ENCODE data around the gene TP73. TPM values are rescaled to one million over a fixed set of nuclear protein-coding genes. Genes with fewer than 3 reads are reported as not detected.
"Not testable (repeated sequence)": the region's sequence is repeated elsewhere in the genome, so short reads cannot be mapped to it uniquely, and the experiment has no call there.

TP73 gene
- total and polyA plus RNA-seq, 5 experiments from 2014 or later = 0.04 to 0.06 TPM; not detected in 3

DNA sequence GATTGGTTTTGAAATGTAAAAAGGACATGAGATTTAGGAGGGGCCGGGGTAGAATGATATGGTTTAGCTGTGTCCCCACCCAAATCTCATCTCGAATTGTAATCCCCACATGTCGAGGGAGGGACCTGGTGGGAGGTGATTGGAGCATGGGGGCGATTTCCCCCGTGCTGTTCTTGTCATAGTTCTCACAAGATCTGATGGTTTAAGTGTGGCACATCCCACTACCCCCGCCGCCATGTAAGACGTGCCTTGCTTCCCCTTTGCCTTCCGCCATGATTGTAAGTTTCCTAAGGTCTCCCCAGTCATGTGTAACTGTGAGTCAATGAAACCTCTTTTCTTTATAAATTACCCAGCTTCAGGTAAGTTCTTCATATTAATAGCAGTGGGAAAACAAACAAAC, 30.2 kb upstream of the TP73 start:
- not testable (repeated sequence) for H3K27me3 Mint-ChIP-seq, ATAC-seq, H3K9me3 Mint-ChIP-seq, H3K36me3 Mint-ChIP-seq, DNase-seq
- Mint-ChIP-seq H3K4me3 (peak overlapping the region in 5 of 10 donors; percentile 65 to 99 (median 95)), H3K27ac (peak overlapping the region in 8 of 10 donors; percentile 43 to 99 (median 85)), H3K4me1 (peaks cover 29 to 65% (median 59%) of the 10 kb centered on the region in 4 donors)
- POLR2A ChIA-PET = interaction anchor here (0.9 to 1.4 kb wide), 4 partner anchors 24 to 91 kb away, joined by 3 read pairs; no protein-coding TSS in a partner anchor

DNA sequence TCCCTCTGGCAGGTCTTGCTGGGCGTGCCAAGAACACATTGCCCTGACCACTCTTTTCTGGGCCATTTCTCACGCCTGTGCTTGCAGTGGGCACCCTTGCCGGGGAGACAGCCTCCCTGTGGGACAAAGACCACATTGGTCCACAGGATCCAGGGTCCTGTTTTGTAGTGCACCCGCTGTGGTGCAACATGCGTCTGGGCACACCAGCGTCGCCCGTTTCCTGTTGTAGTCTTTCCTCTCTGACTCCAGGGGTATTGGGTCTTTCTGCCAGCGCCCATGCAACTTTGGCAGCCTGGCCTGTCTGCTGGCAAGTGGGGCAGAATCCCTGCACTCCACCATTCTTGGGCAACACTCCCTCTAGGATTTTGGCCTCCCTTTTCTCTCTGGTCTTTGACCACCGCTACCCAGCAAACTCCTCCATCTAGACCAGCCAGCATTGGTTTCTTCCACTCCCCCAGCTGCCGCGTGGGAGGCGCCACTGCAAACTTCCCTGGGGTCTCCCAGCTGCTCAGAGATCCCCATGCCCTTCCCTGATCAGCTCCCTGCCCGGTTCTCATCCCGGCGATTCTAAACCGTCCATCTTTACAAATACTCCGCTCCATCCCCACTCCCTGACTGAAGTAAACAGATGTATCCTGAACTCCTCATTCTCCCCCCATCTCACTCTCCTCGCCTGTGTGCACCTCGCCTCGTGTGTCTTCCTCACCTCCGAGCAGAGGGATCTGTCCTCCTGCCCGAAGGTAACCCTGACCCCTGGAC, 28.7 kb upstream of the TP73 start:
- POLR2A ChIA-PET = interaction anchor here (0.7 to 1.8 kb wide), 9 partner anchors 26 to 131 kb away, joined by 3 to 12 read pairs (median 3); partner anchors contain the start of gene WRAP73
- H3K9me3 Mint-ChIP-seq = no peaks in the 10 kb centered on the region
- DNase-seq (no peak), ATAC-seq (no peak)
- H3K4me3 Mint-ChIP-seq = peak overlapping the region; percentile 91 to 99 (median 97)
- peak overlapping the region; percentile 89 to 99 (median 98) for H3K27ac Mint-ChIP-seq
- H3K27me3 Mint-ChIP-seq = peaks cover 0 to 1% (median 0%) of the 10 kb centered on the region in 5 donors
- H3K4me1 Mint-ChIP-seq = peaks cover 29 to 65% (median 59%) of the 10 kb centered on the region in 4 donors
- peaks cover 0 to 17% (median 2%) of the 10 kb centered on the region in 3 donors for H3K36me3 Mint-ChIP-seq

- POLR2A ChIA-PET = interaction anchor here (0.7 to 1.8 kb wide), 5 partner anchors 26 to 132 kb away, joined by 3 to 12 read pairs (median 3); partner anchors contain the start of gene WRAP73
- Mint-ChIP-seq H3K4me1 (peaks cover 25 to 59% (median 51%) of the 10 kb centered on the region in 4 donors), H3K27ac (peak within 1 kb of the TSS; percentile 89 to 99 (median 98)), H3K27me3 (peaks cover 0 to 1% (median 0%) of the 10 kb centered on the region in 5 donors), H3K9me3 (no peaks in the 10 kb centered on the region), H3K4me3 (peak within 1 kb of the TSS; percentile 91 to 99 (median 97)), H3K36me3 (peaks cover 0 to 24% (median 5%) of the 10 kb centered on the region in 3 donors)
- peak; percentile 89 to 92 for ATAC-seq
- DNase-seq = peak; percentile 97 to 99 (median 98)
These were observed 27.8 kb upstream of the TP73 start, which contains the start of gene TPRG1L for GRCh38 chr1:3624200-3625136. Gene TPRG1L (plus strand): TSS chr1:3625015. CDS start chr1:3625073, 58 bp downstream.

- peaks cover 25 to 56% (median 46%) of the 10 kb centered on the region in 4 donors for H3K4me1 Mint-ChIP-seq
- ATAC-seq = peak; percentile 21 to 38
These were observed 27.0 kb upstream of the TP73 start for GRCh38 chr1:3625151-3625907.

DNA sequence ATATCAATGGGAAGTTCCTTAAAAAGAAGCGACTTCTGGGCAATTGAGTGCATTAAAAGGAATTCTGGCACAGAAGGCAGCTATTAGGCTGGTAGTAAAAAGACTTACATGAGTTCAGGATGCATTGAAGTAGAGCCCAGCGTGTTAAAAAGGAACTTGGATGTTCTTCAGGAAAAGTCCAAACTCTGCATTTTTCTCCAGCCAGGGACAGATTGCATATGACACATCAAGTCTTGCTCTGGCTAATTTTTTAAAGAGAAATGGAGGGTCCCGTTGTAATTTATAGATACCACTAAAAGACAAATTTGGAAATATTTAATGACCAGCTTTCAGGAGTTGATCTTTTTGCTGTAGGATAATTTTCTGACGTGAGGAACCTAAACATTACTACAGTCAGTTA, 26.3 kb upstream of the TP73 start:
- Mint-ChIP-seq H3K36me3 (peaks cover 0 to 38% (median 5%) of the 10 kb centered on the region in 3 donors), H3K4me1 (peaks cover 21 to 49% (median 41%) of the 10 kb centered on the region in 4 donors), H3K4me3 (peak overlapping the region; percentile 54 to 99 (median 80)), H3K9me3 (no peaks in the 10 kb centered on the region), H3K27ac (peak overlapping the region in 9 of 10 donors; percentile 44 to 99 (median 84)), H3K27me3 (peaks cover 0 to 1% (median 0%) of the 10 kb centered on the region in 5 donors)
- POLR2A ChIA-PET = no interaction called here
- DNase-seq (no peak), ATAC-seq (no peak)

More at GRCh38 chr1:3625151-3625907, 27.0 kb upstream of the TP73 start:
- Mint-ChIP-seq H3K9me3 (no peaks in the 10 kb centered on the region), H3K27me3 (peaks cover 0 to 1% (median 0%) of the 10 kb centered on the region in 5 donors), H3K4me3 (peak overlapping the region; percentile 81 to 99 (median 97)), H3K27ac (peak overlapping the region in 9 of 10 donors; percentile 44 to 99 (median 97)), H3K36me3 (peaks cover 0 to 33% (median 5%) of the 10 kb centered on the region in 3 donors)
- peak in 4 of 10 donors; percentile 30 to 52 (median 42) for DNase-seq
- POLR2A ChIA-PET = no interaction called here

DNA sequence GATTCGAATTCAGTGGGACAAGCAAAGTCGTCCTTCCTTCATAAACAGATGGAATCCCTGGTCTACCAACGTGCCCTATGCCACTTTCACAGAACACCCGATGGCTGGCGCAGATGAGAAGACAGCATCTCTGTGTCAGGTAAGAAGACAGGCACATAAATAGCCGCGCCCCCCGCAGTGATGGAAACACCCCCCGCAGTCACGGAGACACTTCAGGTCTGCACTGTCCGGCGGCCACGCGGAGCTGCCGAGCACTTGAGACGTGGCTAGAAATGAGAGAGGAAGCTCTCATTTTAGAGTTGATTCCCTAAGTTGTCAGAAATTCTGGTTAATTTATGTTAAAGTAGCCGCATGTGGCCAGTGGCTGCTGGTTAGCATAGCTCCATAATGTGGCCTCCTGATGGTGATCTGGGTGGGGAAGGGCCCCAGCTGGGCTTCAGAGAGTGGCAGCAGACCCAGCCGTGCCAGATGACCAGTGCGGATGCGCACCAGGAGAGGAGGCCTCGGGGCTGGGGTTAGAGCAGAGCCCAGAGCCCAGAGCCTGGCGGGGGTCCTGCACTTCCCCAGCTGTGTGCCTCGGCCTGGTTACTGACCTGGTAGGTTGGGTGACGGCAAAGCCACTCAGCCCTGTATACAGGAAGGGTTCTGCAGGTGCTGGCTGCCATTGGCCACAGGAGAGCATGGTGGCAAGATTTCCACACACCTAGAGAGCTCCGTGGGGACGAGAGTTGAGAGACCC, 24.6 kb upstream of the TP73 start:
- Mint-ChIP-seq H3K27ac (peak overlapping the region in 3 of 10 donors; percentile 32 to 63 (median 38)), H3K4me3 (no peak overlapping the region), H3K27me3 (peaks cover 0 to 1% (median 0%) of the 10 kb centered on the region in 5 donors), H3K4me1 (peaks cover 20 to 32% (median 29%) of the 10 kb centered on the region in 4 donors), H3K9me3 (no peaks in the 10 kb centered on the region), H3K36me3 (peaks cover 0 to 38% (median 5%) of the 10 kb centered on the region in 3 donors)
- ATAC-seq = no peak
- no peak for DNase-seq
- POLR2A ChIA-PET = interaction anchor here (0.6 kb wide), 1 partner anchor 92 kb away, joined by 4 read pairs; no protein-coding TSS in a partner anchor

GRCh38 chr1:3628445-3628844, 23.9 kb upstream of the TP73 start:
- ATAC-seq (no peak), DNase-seq (no peak)
- Mint-ChIP-seq H3K4me1 (peaks cover 13 to 25% (median 21%) of the 10 kb centered on the region in 4 donors), H3K9me3 (no peaks in the 10 kb centered on the region), H3K4me3 (no peak overlapping the region), H3K27me3 (peaks cover 0 to 1% (median 0%) of the 10 kb centered on the region in 5 donors), H3K27ac (peak overlapping the region in 3 of 10 donors; percentile 16 to 52 (median 34)), H3K36me3 (peaks cover 0 to 46% (median 7%) of the 10 kb centered on the region in 3 donors)
- POLR2A ChIA-PET = interaction anchor here (0.6 kb wide), 1 partner anchor 93 kb away, joined by 4 read pairs; no protein-coding TSS in a partner anchor

DNA sequence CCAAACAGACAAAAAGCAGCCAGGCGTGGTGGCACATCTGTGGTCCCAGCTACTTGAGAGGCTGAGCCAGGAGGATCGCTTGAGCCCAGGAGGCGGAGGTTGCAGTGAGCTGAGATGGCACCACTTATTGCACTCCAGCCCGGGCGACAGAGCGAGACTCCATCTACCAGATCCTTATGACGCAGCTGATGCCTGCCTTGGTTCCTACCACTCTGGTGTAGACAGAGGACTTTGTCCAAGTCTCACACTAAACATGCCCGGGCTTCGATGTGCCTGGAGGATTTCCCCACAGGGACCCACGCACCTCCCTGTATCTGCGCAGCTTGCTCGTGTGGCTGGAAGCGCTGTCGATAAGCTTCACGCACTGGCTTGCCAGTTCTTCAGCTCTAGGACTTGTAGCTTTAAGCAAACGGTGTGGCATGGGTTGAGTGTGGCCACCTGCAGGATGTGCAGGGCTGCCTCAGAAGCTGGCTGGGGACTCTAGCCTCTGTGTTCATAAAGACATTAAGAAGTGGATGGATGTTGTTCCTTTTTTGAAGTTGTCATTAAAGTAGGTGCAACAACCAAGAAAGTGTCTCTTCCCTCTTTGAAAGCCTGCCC, 22.7 kb upstream of the TP73 start:
- H3K4me3 Mint-ChIP-seq = no peak overlapping the region
- peaks cover 0 to 53% (median 10%) of the 10 kb centered on the region in 3 donors for H3K36me3 Mint-ChIP-seq
- no peak for ATAC-seq
- no peaks in the 10 kb centered on the region for H3K9me3 Mint-ChIP-seq
- peaks cover 0 to under 1% (median 0%) of the 10 kb centered on the region in 5 donors for H3K27me3 Mint-ChIP-seq
- POLR2A ChIA-PET = interaction anchor here (1.4 kb wide), 1 partner anchor 23 kb away, joined by 3 read pairs; the partner anchor contains the start of gene TP73
- H3K4me1 Mint-ChIP-seq = peaks cover 3 to 13% (median 10%) of the 10 kb centered on the region in 4 donors
- H3K27ac Mint-ChIP-seq = peak overlapping the region in 2 of 10 donors; percentile 20 to 65
- no peak for DNase-seq

- Mint-ChIP-seq H3K27me3 (no peaks in the 10 kb centered on the region), H3K9me3 (no peaks in the 10 kb centered on the region), H3K4me3 (no peak overlapping the region), H3K27ac (peak overlapping the region in 1 of 10 donors; percentile 65), H3K36me3 (peaks cover 0 to 57% (median 11%) of the 10 kb centered on the region in 3 donors), H3K4me1 (peaks cover 2 to 10% (median 9%) of the 10 kb centered on the region in 4 donors)
- POLR2A ChIA-PET = interaction anchor here (1.4 kb wide), 1 partner anchor 22 kb away, joined by 3 read pairs; the partner anchor contains the start of gene TP73
- ATAC-seq = no peak
- no peak for DNase-seq
These were observed 22.1 kb upstream of the TP73 start for GRCh38 chr1:3630161-3630611.

GRCh38 chr1:3630914-3631313, 21.4 kb upstream of the TP73 start:
- Mint-ChIP-seq H3K4me1 (peaks cover 2 to 6% (median 5%) of the 10 kb centered on the region in 4 donors), H3K27me3 (no peaks in the 10 kb centered on the region), H3K36me3 (peaks cover 0 to 64% (median 11%) of the 10 kb centered on the region in 3 donors), H3K9me3 (no peaks in the 10 kb centered on the region), H3K27ac (no peak overlapping the region), H3K4me3 (no peak overlapping the region)
- DNase-seq (no peak), ATAC-seq (no peak)
- POLR2A ChIA-PET = no interaction called here
